ENCODE data around the gene DPEP2. TPM values are rescaled to one million over a fixed set of nuclear protein-coding genes. Genes with fewer than 3 reads are reported as not detected.
"Not testable (repeated sequence)": the region's sequence is repeated elsewhere in the genome, so short reads cannot be mapped to it uniquely, and the experiment has no call there.

DPEP2 gene
- total RNA-seq, 1 donor from 2014 or later: not detected

DNA sequence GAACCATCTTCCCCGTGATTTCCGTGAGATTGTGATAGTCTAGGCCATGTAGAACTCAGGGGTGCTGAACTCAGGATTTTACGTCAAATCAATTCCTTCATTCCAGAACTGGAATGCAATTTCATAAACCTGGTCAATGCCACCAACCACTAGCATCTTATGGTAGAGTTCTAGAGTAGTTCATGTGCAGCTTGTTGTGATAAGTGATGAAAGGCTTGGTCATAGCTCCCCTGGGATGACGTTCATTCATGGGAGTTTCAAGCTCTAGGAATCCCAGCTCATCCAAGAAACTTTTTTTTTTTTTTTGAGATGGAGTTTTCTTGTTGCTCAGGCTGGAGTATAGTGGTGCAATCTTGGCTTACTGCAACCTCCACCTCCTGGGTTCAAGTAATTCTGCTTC lies 3.7 kb upstream of the DPEP2 start:
- no peak overlapping the region for H3K4me3 Mint-ChIP-seq (ENCODE audit: unreplicated experiment)
- no peaks in the 10 kb centered on the region for H3K9me3 Mint-ChIP-seq (ENCODE audit: low read depth)
- no peak for DNase-seq (ENCODE audit: low spot score)
- no peaks in the 10 kb centered on the region for H3K36me3 Mint-ChIP-seq (ENCODE audit: low read depth)
- H3K27ac Mint-ChIP-seq (ENCODE audit: unreplicated experiment): no peak overlapping the region
- H3K4me1 Mint-ChIP-seq (ENCODE audit: low read depth): no peaks in the 10 kb centered on the region
- TF ChIP-seq, protein P1, sequence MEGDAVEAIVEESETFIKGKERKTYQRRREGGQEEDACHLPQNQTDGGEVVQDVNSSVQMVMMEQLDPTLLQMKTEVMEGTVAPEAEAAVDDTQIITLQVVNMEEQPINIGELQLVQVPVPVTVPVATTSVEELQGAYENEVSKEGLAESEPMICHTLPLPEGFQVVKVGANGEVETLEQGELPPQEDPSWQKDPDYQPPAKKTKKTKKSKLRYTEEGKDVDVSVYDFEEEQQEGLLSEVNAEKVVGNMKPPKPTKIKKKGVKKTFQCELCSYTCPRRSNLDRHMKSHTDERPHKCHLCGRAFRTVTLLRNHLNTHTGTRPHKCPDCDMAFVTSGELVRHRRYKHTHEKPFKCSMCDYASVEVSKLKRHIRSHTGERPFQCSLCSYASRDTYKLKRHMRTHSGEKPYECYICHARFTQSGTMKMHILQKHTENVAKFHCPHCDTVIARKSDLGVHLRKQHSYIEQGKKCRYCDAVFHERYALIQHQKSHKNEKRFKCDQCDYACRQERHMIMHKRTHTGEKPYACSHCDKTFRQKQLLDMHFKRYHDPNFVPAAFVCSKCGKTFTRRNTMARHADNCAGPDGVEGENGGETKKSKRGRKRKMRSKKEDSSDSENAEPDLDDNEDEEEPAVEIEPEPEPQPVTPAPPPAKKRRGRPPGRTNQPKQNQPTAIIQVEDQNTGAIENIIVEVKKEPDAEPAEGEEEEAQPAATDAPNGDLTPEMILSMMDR (IDR thresholded peaks at IDR 0.05): no peak
- peaks cover 1% of the 10 kb centered on the region for H3K27me3 Mint-ChIP-seq (ENCODE audit: low read depth)

DNA sequence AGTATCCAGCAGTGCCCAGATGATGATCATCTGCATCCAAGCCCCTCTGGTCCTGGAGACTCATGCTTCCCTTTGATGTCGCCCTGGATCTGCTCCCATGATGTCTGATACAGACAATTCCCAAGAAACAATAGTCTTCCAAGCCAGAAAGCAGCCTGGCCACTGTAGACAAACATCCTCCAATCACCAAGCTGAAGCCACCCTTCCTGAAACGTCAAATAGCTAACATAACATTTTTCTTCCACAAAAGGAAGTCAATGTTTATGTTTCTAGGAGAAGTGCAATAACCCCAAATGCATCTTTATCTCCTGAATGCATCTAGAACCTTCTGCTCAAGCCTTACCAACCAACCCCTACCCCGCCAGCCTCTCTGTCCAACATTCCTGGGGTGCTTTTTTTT lies 1.2 kb upstream of the DPEP2 start:
- H3K4me3 Mint-ChIP-seq (ENCODE audit: unreplicated experiment): no peak overlapping the region
- H3K27ac Mint-ChIP-seq (ENCODE audit: unreplicated experiment): no peak overlapping the region
- no peaks in the 10 kb centered on the region for H3K36me3 Mint-ChIP-seq (ENCODE audit: low read depth)
- TF ChIP-seq, protein P1 (IDR thresholded peaks at IDR 0.05): no peak
- DNase-seq (ENCODE audit: low spot score): no peak
- peaks cover 1% of the 10 kb centered on the region for H3K27me3 Mint-ChIP-seq (ENCODE audit: low read depth)
- no peaks in the 10 kb centered on the region for H3K9me3 Mint-ChIP-seq (ENCODE audit: low read depth)
- no peaks in the 10 kb centered on the region for H3K4me1 Mint-ChIP-seq (ENCODE audit: low read depth)

DNA sequence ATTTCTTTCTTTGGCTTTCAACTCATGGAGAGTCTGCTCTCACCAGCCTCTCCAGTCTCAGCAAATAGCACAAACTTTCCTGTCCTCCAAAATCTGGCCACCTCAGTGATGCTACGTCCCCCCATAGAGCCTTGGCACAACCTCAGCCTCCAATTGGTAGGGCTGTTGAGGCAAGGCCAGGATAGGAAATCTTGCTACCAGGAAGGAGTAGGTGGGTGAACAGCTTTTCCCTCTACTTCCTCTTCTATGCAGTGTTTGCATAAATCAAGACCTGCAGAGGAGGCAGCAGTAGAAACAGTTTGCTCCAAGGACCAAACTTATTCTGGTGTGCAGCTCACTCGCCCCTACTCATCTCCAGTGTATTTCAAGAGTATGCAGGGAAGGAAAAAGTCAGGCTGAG lies 701 bp upstream of the DPEP2 start:
- H3K27ac Mint-ChIP-seq (ENCODE audit: unreplicated experiment): no peak overlapping the region
- H3K9me3 Mint-ChIP-seq (ENCODE audit: low read depth): no peaks in the 10 kb centered on the region
- TF ChIP-seq, protein P1 (IDR thresholded peaks at IDR 0.05): no peak
- H3K4me1 Mint-ChIP-seq (ENCODE audit: low read depth): no peaks in the 10 kb centered on the region
- H3K36me3 Mint-ChIP-seq (ENCODE audit: low read depth): no peaks in the 10 kb centered on the region
- peaks cover 1% of the 10 kb centered on the region for H3K27me3 Mint-ChIP-seq (ENCODE audit: low read depth)
- DNase-seq (ENCODE audit: low spot score): no peak
- H3K4me3 Mint-ChIP-seq (ENCODE audit: unreplicated experiment): no peak overlapping the region

DNA sequence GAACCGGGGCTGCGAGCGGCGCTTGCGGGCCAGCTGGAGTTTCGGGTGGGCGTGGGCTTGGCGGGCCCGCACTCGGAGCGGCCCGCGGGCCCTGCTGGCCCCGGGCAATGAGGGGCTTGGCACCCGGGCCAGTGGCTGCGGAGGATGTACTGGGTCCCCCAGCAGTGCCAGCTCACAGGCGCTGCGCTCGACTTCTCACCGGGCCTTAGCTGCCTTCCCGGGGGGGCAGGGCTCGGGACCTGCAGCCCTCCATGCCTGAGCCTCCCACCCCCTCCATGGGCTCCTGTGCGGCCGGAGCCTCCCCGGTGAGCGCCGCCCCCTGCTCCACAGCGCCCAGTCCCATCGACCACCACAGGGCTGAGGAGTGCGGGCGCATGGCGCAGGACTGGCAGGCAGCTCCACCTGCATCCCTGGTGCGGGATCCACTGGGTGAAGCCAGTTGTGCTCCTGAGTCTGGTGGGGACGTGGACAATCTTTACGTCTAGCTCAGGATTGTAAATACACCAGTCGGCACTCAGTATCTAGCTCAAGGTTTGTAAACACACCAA lies 979 bp downstream of the DPEP2 start:
- H3K27ac Mint-ChIP-seq (ENCODE audit: unreplicated experiment); H3K4me3 Mint-ChIP-seq (ENCODE audit: unreplicated experiment); H3K27me3 Mint-ChIP-seq (ENCODE audit: low read depth); DNase-seq (ENCODE audit: low spot score); H3K4me1 Mint-ChIP-seq (ENCODE audit: low read depth); H3K9me3 Mint-ChIP-seq (ENCODE audit: low read depth); H3K36me3 Mint-ChIP-seq (ENCODE audit: low read depth): not testable (repeated sequence)

DNA sequence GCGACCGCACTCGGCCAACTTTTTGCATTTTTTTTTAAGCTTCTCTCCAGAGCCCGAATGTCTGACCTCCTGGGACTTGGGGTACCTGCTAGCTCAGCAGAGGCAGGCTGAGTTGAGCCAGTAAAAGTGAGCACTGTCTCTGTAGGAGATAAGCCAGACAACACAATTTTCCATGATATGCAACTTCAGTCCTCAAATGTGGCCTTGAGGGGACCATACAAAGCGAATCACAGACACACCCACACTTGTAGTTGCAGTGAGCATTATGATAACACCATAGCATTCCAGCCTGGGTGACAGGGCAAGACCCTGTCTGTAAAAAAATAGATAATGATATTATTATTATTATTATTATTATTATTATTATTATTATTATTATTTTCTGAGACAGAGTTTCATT lies 2.6 kb downstream of the DPEP2 start:
- H3K4me3 Mint-ChIP-seq (ENCODE audit: unreplicated experiment): no peak overlapping the region
- DNase-seq (ENCODE audit: low spot score): no peak

DNA sequence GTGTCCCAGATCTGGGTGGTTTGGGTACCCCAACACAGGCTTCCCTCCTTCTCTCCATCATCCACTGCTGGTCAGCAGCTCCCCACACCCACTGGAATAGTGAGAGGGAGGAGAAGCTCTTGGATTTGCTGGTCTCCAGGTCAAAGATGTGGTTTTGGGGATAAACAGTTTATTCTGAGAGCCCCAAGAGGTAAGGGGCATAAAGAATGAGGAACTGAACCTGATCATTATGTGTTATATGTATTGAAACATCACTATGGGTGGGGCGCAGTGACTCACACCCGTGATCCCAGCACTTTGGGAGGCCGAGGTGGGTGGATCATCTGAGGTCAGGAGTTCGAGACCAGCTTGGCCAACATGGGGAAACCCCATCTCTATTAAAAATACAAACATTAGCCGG lies 3.9 kb downstream of the DPEP2 start:
- DNase-seq (ENCODE audit: low spot score): no peak
- Mint-ChIP-seq H3K4me3 (ENCODE audit: unreplicated experiment) (no peak overlapping the region), H3K4me1 (ENCODE audit: low read depth) (peaks cover 6% of the 10 kb centered on the region)

More for the DNA sequence above, 2.6 kb downstream of the DPEP2 start:
- Mint-ChIP-seq H3K27me3 (ENCODE audit: low read depth) (peaks cover 1% of the 10 kb centered on the region), H3K36me3 (ENCODE audit: low read depth) (no peaks in the 10 kb centered on the region), H3K4me1 (ENCODE audit: low read depth) (peaks cover 6% of the 10 kb centered on the region), H3K9me3 (ENCODE audit: low read depth) (no peaks in the 10 kb centered on the region), H3K27ac (ENCODE audit: unreplicated experiment) (no peak overlapping the region)
- TF ChIP-seq, protein P1 (IDR thresholded peaks at IDR 0.05): no peak

DNA sequence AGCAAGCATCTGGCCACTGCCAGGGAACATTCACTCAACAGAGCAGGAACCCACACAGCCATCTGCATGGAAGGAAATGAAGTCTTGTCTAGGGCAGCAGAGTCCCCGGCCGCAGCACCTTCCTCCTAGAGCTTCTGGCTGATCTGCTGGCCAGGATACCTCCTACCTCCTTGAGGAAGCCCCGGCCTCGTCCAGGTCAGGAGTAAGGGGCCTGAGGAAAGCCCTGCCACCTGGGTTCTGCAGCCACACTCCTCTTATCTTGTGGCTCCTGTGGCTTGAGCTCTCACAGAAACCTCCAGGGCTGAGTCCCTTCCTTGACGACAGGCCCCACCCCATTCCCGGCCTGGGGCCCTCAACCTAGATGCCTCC lies 5.3 kb downstream of the DPEP2 start:
- DNase-seq (ENCODE audit: low spot score); H3K27me3 Mint-ChIP-seq (ENCODE audit: low read depth); H3K4me1 Mint-ChIP-seq (ENCODE audit: low read depth); H3K27ac Mint-ChIP-seq (ENCODE audit: unreplicated experiment); H3K36me3 Mint-ChIP-seq (ENCODE audit: low read depth); H3K9me3 Mint-ChIP-seq (ENCODE audit: low read depth): not testable (repeated sequence)
- H3K4me3 Mint-ChIP-seq (ENCODE audit: unreplicated experiment): peak overlapping the region; percentile 35

More for the DNA sequence above, 3.9 kb downstream of the DPEP2 start:
- H3K36me3 Mint-ChIP-seq (ENCODE audit: low read depth): no peaks in the 10 kb centered on the region
- peaks cover under 1% of the 10 kb centered on the region for H3K27me3 Mint-ChIP-seq (ENCODE audit: low read depth)
- no peaks in the 10 kb centered on the region for H3K9me3 Mint-ChIP-seq (ENCODE audit: low read depth)
- TF ChIP-seq, protein P1 (IDR thresholded peaks at IDR 0.05): no peak
- no peak overlapping the region for H3K27ac Mint-ChIP-seq (ENCODE audit: unreplicated experiment)
